ENCODE data around the gene OPRM1. TPM values are rescaled to one million over a fixed set of nuclear protein-coding genes. Genes with fewer than 3 reads are reported as not detected.
A peak's percentile ranks its signal among the peaks of the same experiment; 100 is the strongest.

OPRM1 gene
- total RNA-seq, 1 donor from 2014 or later = not detected

DNA sequence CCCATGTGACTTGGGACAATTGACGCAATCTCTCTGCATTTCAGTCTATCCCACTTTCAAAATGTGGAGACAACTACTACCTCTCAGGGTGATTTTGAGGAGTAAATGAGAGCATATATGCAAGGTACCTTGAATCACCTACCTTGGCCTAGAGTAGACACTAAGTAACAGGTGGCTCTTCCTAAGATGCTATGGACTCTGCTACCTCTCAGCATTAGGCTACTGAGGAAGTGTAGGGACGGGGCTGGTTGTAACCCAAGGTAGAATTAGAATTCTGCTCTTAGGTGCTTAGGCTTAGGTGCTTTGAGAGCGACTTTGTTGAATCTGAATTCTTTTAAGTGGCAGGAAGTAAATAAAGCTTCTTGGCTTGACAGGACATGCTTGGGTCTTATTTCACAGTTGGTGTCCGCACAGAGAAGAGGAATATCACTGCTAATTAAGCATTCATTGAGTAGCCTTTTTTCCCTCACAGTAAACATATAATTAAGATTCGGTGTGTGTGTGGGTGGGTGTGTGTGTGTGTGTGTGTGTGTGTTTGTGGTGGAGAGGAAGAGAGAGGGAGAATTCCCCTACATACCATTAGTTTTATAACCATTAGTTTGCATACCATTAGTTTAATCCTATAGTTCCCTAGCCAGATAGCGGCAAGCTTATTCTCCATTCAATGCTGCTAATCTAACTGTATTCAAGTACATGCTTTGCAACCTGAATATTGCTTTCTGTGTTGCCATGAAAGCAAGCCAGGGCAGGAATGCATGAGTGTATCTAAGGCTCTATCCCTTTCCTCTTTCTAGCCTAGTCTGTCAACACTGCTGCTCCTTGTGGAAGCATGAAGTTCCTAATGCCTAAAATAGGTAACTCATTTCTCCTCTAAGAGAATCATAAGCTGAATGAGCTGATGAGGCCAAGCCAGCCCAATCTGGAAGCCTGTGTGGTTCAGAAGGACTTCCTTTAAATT is 205.0 kb downstream of the OPRM1 start:
- DNase-seq (no peak), ATAC-seq (peak; percentile 31)
- intact Hi-C loops (cut with DNase I) = no loop called here
- Histone ChIP-seq H3K27ac (peak overlapping the region; percentile 39), H3K36me3 (no peaks in the 10 kb centered on the region), H3K9me3 (no peaks in the 10 kb centered on the region), H3K27me3 (no peaks in the 10 kb centered on the region), H3K4me3 (peak overlapping the region; percentile 39), H3K4me1 (no peaks in the 10 kb centered on the region)
- TF ChIP-seq, protein P1, sequence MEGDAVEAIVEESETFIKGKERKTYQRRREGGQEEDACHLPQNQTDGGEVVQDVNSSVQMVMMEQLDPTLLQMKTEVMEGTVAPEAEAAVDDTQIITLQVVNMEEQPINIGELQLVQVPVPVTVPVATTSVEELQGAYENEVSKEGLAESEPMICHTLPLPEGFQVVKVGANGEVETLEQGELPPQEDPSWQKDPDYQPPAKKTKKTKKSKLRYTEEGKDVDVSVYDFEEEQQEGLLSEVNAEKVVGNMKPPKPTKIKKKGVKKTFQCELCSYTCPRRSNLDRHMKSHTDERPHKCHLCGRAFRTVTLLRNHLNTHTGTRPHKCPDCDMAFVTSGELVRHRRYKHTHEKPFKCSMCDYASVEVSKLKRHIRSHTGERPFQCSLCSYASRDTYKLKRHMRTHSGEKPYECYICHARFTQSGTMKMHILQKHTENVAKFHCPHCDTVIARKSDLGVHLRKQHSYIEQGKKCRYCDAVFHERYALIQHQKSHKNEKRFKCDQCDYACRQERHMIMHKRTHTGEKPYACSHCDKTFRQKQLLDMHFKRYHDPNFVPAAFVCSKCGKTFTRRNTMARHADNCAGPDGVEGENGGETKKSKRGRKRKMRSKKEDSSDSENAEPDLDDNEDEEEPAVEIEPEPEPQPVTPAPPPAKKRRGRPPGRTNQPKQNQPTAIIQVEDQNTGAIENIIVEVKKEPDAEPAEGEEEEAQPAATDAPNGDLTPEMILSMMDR (IDR thresholded peaks at IDR 0.05) = no peak

DNA sequence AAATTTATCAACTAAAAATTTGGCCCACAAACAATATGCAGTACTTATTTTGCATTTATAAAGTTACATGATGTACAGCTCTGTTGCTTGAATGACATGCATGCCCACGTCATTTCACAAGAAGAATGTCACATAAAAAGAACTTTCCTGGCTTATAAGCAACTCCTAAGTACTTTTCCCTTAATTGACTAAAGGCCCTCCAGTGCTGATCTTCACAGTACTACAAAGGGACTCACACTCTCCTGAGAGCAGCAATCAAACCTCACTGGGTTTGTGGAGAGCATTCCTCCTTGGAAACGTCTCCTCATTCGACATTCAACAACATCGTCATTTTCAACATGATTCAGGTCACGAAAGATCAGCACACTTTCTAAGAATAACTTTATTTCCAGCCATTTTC is 206.5 kb downstream of the OPRM1 start:
- H3K36me3 ChIP-seq = no peaks in the 10 kb centered on the region
- TF ChIP-seq, protein P1 (IDR thresholded peaks at IDR 0.05) = no peak
- no peaks in the 10 kb centered on the region for H3K9me3 ChIP-seq
- intact Hi-C loops (cut with DNase I) = no loop called here
- ATAC-seq (no peak), DNase-seq (no peak)
- H3K27me3 ChIP-seq = no peaks in the 10 kb centered on the region
- no peaks in the 10 kb centered on the region for H3K4me1 ChIP-seq
- H3K27ac ChIP-seq = peak overlapping the region; percentile 4
- peak overlapping the region; percentile 39 for H3K4me3 ChIP-seq

DNA sequence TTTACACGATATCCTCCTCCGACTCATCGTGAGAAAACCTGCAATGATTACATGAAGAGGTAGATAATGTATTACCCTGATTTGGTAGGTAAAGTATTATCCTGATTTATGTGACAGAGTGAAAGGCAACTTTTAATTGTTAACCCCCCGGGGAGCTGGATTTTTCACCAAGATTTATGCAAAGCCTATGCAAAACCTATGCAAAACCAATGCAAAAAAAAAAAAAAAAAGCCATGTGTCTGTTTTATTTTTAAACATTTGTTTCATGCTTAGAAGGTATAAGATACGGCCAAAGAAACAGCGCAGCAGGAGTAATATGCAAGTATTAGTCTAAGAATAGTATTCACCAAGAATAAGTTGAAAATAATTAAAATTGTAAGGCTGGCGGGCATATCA is 207.7 kb downstream of the OPRM1 start:
- Histone ChIP-seq H3K9me3 (no peaks in the 10 kb centered on the region), H3K4me3 (peak overlapping the region; percentile 39), H3K4me1 (no peaks in the 10 kb centered on the region), H3K36me3 (no peaks in the 10 kb centered on the region), H3K27ac (peak overlapping the region; percentile 4), H3K27me3 (no peaks in the 10 kb centered on the region)
- intact Hi-C loops (cut with DNase I) = no loop called here
- ATAC-seq = no peak
- TF ChIP-seq, protein P1 (IDR thresholded peaks at IDR 0.05) = no peak
- DNase-seq = no peak

DNA sequence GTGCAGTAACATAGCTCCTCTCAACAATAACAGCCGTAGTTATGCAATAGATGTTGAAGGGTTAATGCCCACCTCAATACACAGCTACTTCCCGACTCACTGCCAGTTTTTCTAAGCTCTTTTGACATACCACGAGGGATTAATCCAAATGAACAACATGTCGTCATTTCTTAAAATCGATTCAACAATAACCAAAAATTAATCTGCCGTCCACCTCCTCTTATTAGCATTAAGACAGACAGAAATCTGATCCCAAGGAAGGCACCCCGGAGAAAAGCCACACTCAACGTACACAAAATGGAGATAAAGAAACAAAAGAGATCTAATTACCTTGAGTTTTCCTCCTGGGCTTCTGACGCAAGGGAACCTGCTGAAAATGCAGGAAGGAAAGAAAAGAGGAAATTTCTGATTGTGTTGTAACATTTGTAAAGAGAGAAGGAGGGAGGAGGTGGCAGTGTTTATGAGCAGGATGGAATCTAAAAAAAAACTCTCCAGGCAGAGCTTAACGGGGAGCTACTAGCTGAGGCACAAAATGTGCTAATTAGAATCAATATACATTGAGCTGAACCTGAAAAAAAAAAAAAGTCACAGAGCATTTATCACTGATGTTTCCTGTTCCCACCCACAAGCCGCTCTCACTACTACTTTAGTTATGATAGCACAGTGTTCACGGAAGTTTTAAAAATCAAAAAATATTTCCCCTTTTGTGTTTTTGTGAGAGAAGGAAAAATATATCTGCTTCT is 208.2 kb downstream of the OPRM1 start:
- intact Hi-C loops (cut with DNase I) = no loop called here
- TF ChIP-seq, protein P1 (IDR thresholded peaks at IDR 0.05) = no peak
- Histone ChIP-seq H3K4me3 (peak overlapping the region; percentile 39), H3K36me3 (no peaks in the 10 kb centered on the region), H3K27ac (peak overlapping the region; percentile 4), H3K27me3 (no peaks in the 10 kb centered on the region), H3K4me1 (no peaks in the 10 kb centered on the region), H3K9me3 (no peaks in the 10 kb centered on the region)
- peak; percentile 53 for ATAC-seq
- DNase-seq = no peak

DNA sequence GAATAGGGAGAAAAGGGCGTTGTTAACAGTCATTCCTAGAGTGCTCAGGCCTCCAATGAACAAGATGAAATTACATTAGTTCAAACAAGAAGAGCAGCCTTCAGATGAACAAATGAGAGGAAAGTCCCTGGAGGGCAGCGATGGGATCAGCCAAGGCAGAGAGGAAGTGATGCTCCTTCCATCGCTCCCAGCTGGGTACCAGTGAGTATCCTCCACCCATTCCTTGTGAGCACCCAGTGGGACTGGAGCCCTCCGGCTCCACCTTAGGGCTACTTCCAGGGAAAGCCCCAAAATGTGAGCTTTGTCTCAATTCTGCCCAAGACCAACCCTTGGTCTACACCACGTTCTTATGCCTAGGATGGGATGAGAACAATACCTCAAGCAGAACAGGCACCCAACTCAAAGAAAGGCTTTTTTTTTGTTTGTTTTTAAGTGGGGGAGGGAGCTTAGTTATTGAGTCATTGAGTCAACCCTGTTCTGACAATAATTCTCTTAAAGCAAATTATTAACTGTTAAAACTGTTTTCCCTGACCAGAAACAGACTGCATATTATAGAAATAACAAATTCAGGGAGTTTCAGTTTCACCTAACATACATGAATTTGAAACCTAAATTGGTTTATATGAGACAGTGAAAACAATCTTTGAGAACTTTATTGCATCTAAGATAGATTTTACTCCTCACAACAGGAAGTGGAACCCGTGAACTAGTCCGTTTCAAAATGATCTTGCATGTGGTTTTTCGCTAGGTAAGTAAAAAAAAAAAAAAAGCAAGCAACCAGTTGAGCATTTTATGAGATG is 210.7 kb downstream of the OPRM1 start:
- Histone ChIP-seq H3K9me3 (no peaks in the 10 kb centered on the region), H3K36me3 (no peaks in the 10 kb centered on the region), H3K27me3 (no peaks in the 10 kb centered on the region), H3K4me1 (no peaks in the 10 kb centered on the region), H3K27ac (peak overlapping the region; percentile 7), H3K4me3 (no peak overlapping the region)
- no peak for ATAC-seq
- intact Hi-C loops (cut with DNase I) = no loop called here
- TF ChIP-seq, protein P1 (IDR thresholded peaks at IDR 0.05) = no peak
- no peak for DNase-seq
